CD4-positive, alpha-beta T cell treated with Interleukin-17A for 4 hours (primary cell): ENCODE data around the gene C20orf144.
"Not testable (repeated sequence)": the region's sequence is repeated elsewhere in the genome, so short reads cannot be mapped to it uniquely, and the experiment has no call there.

Experiments used
- DNase-seq: peaks from one replicate; pipeline ENCODE4 v3.0.0-alpha.2; 2020; ENCODE audit warnings: mixed read lengths

Gene C20orf144

DNA sequence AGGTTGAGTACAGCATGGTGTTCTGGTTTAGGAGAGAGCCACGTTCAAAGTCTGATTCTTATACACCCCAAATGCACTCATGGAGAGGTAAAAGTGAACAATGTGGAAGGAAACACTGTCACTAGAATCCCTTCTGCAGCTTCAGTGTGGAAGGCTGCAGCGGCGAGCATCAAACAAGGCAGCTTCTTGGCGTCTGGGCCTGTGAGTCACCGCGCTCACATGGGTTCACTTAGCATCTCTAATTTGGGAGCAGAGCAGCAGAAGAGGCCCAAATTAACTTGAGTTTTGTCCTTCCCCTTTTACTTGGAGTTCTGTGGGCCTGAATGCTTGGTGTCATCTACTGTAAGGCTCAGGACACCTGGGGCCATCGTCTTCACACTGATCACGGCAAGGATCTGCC lies 35.0 kb downstream of the C20orf144 start:
- no peak for DNase-seq

DNA sequence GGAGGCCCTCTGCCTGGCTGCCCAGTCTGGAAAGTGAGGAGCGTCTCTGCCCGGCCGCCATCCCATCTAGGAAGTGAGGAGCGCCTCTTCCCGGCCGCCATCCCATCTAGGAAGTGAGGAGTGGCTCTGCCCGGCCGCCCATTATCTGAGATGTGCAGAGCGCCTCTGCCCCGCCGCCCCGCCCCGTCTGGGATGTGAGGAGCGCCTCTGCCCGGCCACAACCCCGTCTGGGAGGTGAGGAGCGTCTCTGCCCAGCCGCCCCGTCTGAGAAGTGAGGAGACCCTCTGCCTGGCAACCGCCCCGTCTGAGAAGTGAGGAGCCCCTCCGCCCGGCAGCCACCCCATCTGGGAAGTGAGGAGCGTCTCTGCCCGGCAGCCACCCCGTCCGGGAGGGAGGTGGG lies 36.8 kb downstream of the C20orf144 start:
- not testable (repeated sequence) for DNase-seq

DNA sequence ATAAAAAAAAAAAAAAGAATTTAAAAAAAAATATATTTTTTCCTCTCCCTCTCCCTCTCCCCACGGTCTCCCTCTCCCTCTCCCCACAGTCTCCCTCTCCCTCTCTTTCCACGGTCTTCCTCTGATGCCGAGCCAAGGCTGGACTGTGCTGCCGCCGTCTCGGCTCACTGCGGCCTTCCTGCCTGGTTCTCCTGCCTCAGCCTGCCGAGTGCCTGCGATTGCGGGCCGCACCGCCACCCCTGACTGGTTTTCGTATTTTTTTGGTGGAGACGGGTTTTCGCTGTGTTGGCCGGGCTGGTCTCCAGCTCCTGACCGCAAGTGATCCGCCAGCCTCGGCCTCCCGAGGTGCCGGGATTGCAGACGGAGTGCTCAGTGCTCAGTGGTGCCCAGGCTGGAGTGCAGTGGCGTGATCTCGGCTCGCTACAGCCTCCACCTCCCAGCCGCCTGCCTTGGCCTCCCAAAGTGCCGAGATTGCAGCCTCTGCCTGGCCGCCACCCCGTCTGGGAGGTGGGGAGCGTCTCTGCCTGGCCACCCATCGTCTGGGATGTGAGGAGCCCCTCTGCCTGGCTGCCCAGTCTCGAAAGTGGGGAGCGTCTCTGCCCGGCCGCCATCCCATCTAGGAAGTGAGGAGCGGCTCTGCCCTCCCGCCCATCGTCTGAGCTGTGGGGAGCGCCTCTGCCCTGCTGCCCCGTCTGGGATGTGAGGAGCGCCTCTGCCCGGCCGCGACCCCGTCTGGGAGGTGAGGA lies 38.7 kb downstream of the C20orf144 start:
- DNase-seq, result not testable (repeated sequence)

DNA sequence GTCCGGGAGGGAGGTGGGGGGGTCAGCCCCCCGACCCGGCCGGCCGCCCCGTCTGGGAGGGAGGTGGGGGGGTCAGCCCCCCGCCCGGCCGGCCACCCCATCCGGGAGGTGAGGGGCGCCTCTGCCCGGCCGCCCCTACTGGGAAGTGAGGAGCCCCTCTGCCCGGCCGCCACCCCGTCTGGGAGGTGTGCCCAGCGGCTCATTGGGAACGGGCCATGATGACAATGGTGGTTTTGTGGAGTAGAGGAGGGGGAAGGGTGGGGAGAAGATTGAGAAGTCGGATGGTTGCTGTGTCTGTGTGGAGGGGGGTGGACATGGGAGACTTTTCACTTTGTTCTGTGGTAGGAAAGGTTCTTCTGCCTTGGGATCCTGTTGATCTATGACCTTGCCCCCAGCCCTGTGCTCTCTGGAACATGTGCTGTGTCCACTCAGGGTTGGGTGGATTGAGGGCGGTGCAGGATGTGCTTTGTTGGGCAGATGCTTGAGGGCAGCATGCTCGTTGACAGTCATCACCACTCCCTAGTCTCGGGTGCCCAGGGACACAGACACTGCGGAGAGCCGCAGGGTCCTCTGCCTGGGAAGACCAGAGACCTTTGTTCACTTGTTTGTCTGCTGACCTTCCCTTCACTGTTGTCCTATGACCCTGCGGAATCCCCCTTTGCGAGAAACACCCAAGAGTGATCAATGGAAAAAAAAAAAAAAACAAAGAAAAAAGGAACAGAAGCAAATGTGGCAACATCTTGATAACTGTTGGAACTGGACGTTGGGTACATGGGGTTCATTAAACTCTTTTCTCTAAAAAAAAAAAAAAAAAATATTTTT lies 39.7 kb downstream of the C20orf144 start:
- DNase-seq, result no peak

DNA sequence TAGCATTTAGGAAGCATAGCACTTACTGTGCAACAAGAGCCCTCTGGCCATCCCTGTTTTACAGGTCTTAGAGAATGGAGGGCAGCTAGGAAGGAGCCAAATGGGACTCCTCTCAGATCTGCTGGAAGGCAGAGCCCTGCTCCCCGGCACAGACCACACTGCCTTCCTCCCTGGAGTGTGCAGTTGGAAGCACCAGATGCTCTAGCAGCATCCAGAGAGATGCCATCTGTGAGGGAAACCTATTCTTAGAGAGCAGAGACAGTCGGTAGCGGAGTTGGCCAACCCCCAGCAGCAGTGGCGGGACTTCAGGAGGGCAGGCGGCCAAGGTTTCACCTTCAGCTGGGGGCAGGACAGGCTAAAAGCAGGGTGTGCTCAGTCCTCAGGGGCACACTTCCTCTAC lies 40.7 kb downstream of the C20orf144 start:
- DNase-seq, result no peak

DNA sequence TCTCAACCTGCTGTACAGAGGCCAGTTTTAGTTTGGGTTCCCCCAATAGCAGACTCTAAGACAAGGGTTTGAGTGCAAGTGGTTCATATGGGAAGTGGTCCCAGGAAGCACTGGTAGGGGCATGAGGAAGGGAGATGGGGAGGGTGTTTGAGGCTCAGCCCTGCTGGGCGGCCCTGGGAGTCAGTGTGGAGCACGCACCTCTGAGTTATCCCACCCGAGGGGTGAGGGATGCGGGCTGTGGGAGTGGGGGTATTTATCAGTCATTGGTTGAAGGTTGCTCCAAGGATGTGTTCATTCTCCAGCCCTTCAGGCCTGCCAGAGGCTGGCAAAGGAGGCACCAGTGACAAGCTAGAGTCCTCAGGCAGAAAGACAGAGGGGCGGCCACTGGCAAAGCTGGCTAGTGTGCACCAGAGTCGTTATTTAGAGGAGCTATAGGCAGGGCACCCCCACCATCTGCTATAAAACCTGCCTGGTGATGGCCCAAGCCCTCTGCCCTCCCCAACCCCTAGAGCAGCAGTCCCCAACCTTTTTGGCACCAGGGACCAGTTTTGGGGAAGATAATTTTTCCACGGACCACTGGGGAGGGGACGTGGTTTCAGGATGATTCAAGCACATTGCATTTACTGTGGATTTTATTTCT lies 41.5 kb downstream of the C20orf144 start:
- DNase-seq, result no peak

DNA sequence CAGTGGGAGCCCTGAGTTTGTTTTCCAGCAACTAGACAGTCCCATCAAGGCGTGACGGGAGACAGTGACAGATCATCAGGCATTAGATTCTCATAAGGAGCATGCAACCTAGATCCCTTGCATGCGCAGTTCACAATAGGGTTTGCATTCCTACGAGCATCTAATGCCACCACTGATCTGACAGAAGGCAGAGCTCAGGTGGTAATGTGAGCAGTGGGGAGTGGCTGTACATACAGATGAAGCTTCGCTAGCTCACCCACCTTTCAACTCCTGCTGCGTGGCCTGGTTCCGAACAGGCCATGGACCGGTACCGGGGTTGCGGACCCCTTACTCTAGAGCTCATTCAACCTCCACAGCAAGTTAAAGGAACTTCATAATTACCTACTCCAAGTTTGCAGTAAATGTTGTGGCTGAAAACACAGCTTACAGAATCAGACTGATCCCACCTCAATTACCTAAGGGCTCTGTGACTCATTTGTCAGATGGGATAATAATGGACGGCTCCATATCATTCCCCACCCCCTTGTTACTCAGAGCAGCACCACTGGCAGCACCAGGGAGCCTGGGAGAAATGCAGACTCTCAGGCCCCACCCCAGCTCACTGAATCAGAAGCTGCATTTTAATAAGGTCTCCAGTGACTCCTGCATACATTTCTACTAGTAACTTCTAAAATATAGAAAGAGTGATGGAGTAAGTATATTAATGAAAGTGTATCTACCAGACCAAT lies 42.2 kb downstream of the C20orf144 start:
- DNase-seq, result no peak

DNA sequence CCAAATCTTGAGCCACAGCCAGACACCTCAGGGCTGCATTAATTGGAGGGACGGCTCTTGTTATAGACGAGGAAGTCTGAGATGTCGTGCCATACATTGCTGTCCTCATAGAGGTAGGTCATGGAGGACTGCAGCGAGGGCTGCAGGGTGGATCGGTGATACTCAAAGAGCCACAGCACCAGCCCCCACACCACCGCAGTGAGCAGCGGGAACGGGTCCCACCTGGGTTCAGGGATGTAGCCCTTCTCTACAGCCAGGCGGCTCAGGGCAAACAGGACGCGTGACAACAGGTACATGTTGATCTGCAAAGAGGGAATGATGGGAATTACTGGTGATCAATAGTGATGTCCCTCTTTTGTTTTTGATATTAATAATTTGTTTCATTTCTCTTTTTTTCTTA lies 45.5 kb downstream of the C20orf144 start:
- no peak for DNase-seq

DNA sequence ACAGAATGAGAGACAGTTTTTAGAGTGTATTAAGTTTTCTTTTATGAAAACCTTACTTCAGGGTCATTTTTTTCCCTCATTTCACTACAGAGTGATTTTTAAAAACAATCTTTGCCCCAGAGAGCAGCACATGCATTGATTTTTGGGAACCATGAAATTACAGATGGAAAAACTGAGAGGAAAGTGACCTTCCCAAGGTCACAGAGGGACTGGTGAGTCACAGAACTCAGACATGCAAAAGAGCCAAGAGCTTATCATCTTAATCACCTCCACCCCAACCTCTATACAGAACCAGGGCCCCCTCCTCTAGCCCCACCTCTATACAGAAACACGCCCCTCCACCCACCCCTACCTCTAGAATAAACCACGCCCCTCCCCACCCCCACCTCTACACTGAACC lies 47.3 kb downstream of the C20orf144 start:
- no peak for DNase-seq

DNA sequence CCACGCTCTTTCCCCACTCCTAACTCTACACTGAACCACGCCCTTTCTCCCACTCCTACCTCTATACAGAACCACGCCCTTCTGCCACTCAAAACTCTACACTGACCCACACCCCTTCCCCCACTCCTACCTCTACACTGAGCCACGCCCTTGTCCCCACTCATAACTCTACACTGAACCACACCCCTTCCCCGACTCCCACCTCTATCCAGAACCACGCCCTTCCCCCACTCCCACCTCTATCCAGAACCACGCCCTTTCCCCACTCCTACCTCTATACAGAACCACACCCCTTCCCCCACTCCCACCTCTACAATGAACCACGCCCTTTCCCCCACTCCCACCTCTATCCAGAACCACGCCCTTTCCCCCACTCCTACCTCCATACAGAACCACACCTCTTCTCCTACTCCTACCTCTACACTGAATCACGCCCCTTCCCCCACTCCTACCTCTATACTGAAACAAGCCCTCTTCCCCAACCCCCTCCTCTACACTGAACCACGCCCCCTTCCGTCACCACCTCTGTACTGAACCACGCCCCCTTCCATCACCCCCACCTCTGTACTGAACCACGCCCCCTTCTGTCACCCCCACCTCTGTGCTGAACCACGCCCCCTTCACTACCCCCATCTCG lies 47.9 kb downstream of the C20orf144 start:
- no peak for DNase-seq

DNA sequence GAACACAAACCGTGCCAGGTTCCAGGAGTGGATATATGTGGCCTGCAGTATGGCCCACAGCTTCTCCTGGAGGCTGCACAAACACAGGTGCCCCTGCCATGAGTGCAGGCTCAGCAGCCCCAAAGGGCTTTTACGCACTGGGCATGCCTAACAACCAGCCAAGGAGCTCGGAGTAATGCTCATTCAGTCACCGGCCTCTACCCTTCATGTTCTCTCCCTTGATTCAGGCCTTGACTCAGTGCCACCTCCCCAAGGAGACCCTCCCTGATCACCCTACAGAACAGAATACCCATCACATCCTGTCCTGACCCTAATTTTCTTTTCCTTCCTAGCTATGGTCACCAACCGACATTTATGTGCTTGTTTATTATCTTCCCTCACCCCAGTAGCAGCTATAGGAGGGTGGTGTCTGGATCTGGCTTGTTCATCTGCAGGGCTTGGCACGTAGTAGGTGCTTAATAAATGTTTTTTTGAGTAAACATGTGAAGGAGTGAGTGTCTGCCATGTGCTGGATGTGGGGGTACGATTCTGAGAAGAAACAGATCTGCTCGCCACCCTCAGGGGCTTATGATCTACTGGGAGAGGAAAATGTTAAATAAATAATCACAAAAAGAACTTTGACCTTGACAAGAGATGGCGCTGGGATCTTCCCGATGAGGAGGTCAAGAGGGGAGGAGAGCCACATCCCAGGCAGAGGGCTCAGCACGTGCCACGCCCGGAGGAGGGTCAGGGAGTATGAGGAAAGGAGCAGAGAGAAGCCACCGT lies 48.7 kb downstream of the C20orf144 start:
- no peak for DNase-seq

DNA sequence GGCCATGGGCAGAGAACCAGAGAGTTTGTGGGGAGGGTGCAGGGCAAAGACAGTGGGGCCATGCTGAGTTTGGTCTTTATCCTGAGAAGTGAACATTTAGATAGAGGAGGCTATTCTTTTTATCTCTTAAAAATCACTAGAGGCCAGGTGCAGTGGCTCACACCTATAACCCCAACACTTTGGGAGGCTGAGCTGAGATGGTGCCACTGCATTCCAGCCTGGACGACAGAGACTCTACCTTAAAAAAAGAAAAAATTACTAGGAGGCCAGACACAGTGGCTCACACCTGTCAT lies 49.3 kb downstream of the C20orf144 start:
- DNase-seq, result no peak
